HEK293 (cell line): ENCODE results near the gene EXD3.

Source experiments
- BCL11A ChIP-seq: fragments of 450-650 bp; formaldehyde crosslinking; IDR thresholded peaks from 2 replicates; pipeline ENCODE4 v1.5.1; 2016; ENCODE audit warnings: low read depth, missing biosample characterization, missing genetic modification characterization
- BCL11B ChIP-seq: fragments of 450-650 bp; formaldehyde crosslinking; IDR thresholded peaks from 2 replicates; pipeline ENCODE4 v1.5.1; 2016; ENCODE audit warnings: low read depth, missing biosample characterization, missing genetic modification characterization
- KLF16 ChIP-seq: fragments of 450-650 bp; formaldehyde crosslinking; IDR thresholded peaks from 2 replicates; pipeline ENCODE4 v1.5.1; 2017; ENCODE audit warnings: missing biosample characterization, missing genetic modification characterization
- KLF8 ChIP-seq: fragments of 450-650 bp; formaldehyde crosslinking; IDR thresholded peaks from 2 replicates; pipeline ENCODE4 v1.5.1; 2016; ENCODE audit warnings: missing biosample characterization, missing genetic modification characterization
- OVOL3 ChIP-seq: fragments of 450-650 bp; formaldehyde crosslinking; IDR thresholded peaks from 2 replicates; pipeline ENCODE4 v1.5.1; 2016; ENCODE audit warnings: missing biosample characterization, missing genetic modification characterization
- WT1 ChIP-seq: fragments of 450-650 bp; formaldehyde crosslinking; IDR thresholded peaks from 2 replicates; pipeline ENCODE4 v1.5.1; 2016; ENCODE audit warnings: missing biosample characterization, missing genetic modification characterization
- ZBTB17 ChIP-seq: fragments of 450-650 bp; formaldehyde crosslinking; IDR thresholded peaks from 2 replicates; pipeline ENCODE4 v1.5.1; 2016; ENCODE audit warnings: missing biosample characterization, missing genetic modification characterization
- ZNF214 ChIP-seq: fragments of 450-650 bp; formaldehyde crosslinking; IDR thresholded peaks from 2 replicates; pipeline ENCODE4 v1.5.1; 2017; ENCODE audit warnings: missing biosample characterization, mild to moderate bottlenecking, missing genetic modification characterization, borderline replicate concordance
- ZNF354C ChIP-seq: fragments of 450-650 bp; formaldehyde crosslinking; IDR thresholded peaks from 2 replicates; pipeline ENCODE4 v1.5.1; 2016; ENCODE audit warnings: missing biosample characterization, missing genetic modification characterization, low read depth, borderline replicate concordance
- ZNF404 ChIP-seq: fragments of 450-650 bp; formaldehyde crosslinking; IDR thresholded peaks from 2 replicates; pipeline ENCODE4 v1.5.1; 2017; ENCODE audit warnings: missing biosample characterization, missing genetic modification characterization
- ZNF600 ChIP-seq: fragments of 450-650 bp; formaldehyde crosslinking; IDR thresholded peaks from 2 replicates; pipeline ENCODE4 v1.5.1; 2016; ENCODE audit warnings: missing biosample characterization, missing genetic modification characterization
- TF ChIP-seq, protein P1 (sequence below): fragments of 450-650 bp; formaldehyde crosslinking; IDR thresholded peaks from 2 replicates; pipeline ENCODE4 v1.5.1; 2016; ENCODE audit warnings: missing biosample characterization, missing genetic modification characterization, borderline replicate concordance
- TF ChIP-seq, protein P2 (sequence below): fragments of 450-650 bp; formaldehyde crosslinking; IDR thresholded peaks from 2 replicates; pipeline ENCODE4 v1.5.0; 2017; ENCODE audit warnings: missing biosample characterization, missing genetic modification characterization, borderline replicate concordance
- TF ChIP-seq, protein P3 (sequence below): fragments of 450-650 bp; formaldehyde crosslinking; IDR thresholded peaks from 2 replicates; pipeline ENCODE4 v1.5.1; 2016; ENCODE audit warnings: missing biosample characterization, missing genetic modification characterization
- TF ChIP-seq, protein P4 (sequence below): fragments of 450-650 bp; formaldehyde crosslinking; IDR thresholded peaks from 2 replicates; pipeline ENCODE4 v1.5.1; 2016; ENCODE audit warnings: missing biosample characterization, missing genetic modification characterization
- TF ChIP-seq, protein P5 (sequence below): fragments of 450-650 bp; formaldehyde crosslinking; conservative IDR thresholded peaks from 2 replicates; pipeline ENCODE4 v1.5.1; 2016; ENCODE audit warnings: low read depth, missing biosample characterization, missing genetic modification characterization
- TF ChIP-seq, protein P6 (sequence below): fragments of 450-650 bp; formaldehyde crosslinking; IDR thresholded peaks from 2 replicates; pipeline ENCODE4 v1.5.1; 2016; ENCODE audit warnings: missing biosample characterization, missing genetic modification characterization

EXD3 gene

GRCh38 chr9:137308057-137308619 is 114.8 kb downstream of the EXD3 start (continued):
- TF ChIP-seq, protein P1, sequence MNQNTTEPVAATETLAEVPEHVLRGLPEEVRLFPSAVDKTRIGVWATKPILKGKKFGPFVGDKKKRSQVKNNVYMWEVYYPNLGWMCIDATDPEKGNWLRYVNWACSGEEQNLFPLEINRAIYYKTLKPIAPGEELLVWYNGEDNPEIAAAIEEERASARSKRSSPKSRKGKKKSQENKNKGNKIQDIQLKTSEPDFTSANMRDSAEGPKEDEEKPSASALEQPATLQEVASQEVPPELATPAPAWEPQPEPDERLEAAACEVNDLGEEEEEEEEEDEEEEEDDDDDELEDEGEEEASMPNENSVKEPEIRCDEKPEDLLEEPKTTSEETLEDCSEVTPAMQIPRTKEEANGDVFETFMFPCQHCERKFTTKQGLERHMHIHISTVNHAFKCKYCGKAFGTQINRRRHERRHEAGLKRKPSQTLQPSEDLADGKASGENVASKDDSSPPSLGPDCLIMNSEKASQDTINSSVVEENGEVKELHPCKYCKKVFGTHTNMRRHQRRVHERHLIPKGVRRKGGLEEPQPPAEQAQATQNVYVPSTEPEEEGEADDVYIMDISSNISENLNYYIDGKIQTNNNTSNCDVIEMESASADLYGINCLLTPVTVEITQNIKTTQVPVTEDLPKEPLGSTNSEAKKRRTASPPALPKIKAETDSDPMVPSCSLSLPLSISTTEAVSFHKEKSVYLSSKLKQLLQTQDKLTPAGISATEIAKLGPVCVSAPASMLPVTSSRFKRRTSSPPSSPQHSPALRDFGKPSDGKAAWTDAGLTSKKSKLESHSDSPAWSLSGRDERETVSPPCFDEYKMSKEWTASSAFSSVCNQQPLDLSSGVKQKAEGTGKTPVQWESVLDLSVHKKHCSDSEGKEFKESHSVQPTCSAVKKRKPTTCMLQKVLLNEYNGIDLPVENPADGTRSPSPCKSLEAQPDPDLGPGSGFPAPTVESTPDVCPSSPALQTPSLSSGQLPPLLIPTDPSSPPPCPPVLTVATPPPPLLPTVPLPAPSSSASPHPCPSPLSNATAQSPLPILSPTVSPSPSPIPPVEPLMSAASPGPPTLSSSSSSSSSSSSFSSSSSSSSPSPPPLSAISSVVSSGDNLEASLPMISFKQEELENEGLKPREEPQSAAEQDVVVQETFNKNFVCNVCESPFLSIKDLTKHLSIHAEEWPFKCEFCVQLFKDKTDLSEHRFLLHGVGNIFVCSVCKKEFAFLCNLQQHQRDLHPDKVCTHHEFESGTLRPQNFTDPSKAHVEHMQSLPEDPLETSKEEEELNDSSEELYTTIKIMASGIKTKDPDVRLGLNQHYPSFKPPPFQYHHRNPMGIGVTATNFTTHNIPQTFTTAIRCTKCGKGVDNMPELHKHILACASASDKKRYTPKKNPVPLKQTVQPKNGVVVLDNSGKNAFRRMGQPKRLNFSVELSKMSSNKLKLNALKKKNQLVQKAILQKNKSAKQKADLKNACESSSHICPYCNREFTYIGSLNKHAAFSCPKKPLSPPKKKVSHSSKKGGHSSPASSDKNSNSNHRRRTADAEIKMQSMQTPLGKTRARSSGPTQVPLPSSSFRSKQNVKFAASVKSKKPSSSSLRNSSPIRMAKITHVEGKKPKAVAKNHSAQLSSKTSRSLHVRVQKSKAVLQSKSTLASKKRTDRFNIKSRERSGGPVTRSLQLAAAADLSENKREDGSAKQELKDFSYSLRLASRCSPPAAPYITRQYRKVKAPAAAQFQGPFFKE (tag by site-specific recombination) = no peak
- TF ChIP-seq, protein P2, sequence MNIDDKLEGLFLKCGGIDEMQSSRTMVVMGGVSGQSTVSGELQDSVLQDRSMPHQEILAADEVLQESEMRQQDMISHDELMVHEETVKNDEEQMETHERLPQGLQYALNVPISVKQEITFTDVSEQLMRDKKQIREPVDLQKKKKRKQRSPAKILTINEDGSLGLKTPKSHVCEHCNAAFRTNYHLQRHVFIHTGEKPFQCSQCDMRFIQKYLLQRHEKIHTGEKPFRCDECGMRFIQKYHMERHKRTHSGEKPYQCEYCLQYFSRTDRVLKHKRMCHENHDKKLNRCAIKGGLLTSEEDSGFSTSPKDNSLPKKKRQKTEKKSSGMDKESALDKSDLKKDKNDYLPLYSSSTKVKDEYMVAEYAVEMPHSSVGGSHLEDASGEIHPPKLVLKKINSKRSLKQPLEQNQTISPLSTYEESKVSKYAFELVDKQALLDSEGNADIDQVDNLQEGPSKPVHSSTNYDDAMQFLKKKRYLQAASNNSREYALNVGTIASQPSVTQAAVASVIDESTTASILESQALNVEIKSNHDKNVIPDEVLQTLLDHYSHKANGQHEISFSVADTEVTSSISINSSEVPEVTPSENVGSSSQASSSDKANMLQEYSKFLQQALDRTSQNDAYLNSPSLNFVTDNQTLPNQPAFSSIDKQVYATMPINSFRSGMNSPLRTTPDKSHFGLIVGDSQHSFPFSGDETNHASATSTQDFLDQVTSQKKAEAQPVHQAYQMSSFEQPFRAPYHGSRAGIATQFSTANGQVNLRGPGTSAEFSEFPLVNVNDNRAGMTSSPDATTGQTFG (tag by site-specific recombination) = no peak
- TF ChIP-seq ZNF404 (tag by site-specific recombination) (no peak), BCL11B (peak; percentile 49; the same call in 1 of the 2 replicates), BCL11A (tag by site-specific recombination) (0 out of 2 replicates have a peak, but pooled peaks have one; percentile 9), ZNF354C (tag by site-specific recombination) (no peak), OVOL3 (tag by site-specific recombination) (no peak), KLF8 (no peak), ZNF600 (tag by site-specific recombination) (0 out of 2 replicates have a peak, but pooled peaks have one; percentile 15), WT1 (tag by site-specific recombination) (no peak), ZNF214 (tag by site-specific recombination) (no peak), KLF16 (tag by site-specific recombination) (no peak), ZBTB17 (tag by site-specific recombination) (no peak)
- TF ChIP-seq, protein P3, sequence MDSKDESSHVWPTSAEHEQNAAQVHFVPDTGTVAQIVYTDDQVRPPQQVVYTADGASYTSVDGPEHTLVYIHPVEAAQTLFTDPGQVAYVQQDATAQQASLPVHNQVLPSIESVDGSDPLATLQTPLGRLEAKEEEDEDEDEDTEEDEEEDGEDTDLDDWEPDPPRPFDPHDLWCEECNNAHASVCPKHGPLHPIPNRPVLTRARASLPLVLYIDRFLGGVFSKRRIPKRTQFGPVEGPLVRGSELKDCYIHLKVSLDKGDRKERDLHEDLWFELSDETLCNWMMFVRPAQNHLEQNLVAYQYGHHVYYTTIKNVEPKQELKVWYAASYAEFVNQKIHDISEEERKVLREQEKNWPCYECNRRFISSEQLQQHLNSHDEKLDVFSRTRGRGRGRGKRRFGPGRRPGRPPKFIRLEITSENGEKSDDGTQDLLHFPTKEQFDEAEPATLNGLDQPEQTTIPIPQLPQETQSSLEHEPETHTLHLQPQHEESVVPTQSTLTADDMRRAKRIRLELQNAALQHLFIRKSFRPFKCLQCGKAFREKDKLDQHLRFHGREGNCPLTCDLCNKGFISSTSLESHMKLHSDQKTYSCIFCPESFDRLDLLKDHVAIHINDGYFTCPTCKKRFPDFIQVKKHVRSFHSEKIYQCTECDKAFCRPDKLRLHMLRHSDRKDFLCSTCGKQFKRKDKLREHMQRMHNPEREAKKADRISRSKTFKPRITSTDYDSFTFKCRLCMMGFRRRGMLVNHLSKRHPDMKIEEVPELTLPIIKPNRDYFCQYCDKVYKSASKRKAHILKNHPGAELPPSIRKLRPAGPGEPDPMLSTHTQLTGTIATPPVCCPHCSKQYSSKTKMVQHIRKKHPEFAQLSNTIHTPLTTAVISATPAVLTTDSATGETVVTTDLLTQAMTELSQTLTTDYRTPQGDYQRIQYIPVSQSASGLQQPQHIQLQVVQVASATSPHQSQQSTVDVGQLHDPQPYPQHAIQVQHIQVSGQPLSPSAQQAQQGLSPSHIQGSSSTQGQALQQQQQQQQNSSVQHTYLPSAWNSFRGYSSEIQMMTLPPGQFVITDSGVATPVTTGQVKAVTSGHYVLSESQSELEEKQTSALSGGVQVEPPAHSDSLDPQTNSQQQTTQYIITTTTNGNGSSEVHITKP (tag by site-specific recombination) = 0 out of 2 replicates have a peak, but pooled peaks have one; percentile 23
- TF ChIP-seq, protein P4, sequence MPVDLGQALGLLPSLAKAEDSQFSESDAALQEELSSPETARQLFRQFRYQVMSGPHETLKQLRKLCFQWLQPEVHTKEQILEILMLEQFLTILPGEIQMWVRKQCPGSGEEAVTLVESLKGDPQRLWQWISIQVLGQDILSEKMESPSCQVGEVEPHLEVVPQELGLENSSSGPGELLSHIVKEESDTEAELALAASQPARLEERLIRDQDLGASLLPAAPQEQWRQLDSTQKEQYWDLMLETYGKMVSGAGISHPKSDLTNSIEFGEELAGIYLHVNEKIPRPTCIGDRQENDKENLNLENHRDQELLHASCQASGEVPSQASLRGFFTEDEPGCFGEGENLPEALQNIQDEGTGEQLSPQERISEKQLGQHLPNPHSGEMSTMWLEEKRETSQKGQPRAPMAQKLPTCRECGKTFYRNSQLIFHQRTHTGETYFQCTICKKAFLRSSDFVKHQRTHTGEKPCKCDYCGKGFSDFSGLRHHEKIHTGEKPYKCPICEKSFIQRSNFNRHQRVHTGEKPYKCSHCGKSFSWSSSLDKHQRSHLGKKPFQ (tag by site-specific recombination) = no peak
- TF ChIP-seq, protein P5, sequence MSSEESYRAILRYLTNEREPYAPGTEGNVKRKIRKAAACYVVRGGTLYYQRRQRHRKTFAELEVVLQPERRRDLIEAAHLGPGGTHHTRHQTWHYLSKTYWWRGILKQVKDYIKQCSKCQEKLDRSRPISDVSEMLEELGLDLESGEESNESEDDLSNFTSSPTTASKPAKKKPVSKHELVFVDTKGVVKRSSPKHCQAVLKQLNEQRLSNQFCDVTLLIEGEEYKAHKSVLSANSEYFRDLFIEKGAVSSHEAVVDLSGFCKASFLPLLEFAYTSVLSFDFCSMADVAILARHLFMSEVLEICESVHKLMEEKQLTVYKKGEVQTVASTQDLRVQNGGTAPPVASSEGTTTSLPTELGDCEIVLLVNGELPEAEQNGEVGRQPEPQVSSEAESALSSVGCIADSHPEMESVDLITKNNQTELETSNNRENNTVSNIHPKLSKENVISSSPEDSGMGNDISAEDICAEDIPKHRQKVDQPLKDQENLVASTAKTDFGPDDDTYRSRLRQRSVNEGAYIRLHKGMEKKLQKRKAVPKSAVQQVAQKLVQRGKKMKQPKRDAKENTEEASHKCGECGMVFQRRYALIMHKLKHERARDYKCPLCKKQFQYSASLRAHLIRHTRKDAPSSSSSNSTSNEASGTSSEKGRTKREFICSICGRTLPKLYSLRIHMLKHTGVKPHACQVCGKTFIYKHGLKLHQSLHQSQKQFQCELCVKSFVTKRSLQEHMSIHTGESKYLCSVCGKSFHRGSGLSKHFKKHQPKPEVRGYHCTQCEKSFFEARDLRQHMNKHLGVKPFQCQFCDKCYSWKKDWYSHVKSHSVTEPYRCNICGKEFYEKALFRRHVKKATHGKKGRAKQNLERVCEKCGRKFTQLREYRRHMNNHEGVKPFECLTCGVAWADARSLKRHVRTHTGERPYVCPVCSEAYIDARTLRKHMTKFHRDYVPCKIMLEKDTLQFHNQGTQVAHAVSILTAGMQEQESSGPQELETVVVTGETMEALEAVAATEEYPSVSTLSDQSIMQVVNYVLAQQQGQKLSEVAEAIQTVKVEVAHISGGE (tag by site-specific recombination) = no peak
- TF ChIP-seq, protein P6, sequence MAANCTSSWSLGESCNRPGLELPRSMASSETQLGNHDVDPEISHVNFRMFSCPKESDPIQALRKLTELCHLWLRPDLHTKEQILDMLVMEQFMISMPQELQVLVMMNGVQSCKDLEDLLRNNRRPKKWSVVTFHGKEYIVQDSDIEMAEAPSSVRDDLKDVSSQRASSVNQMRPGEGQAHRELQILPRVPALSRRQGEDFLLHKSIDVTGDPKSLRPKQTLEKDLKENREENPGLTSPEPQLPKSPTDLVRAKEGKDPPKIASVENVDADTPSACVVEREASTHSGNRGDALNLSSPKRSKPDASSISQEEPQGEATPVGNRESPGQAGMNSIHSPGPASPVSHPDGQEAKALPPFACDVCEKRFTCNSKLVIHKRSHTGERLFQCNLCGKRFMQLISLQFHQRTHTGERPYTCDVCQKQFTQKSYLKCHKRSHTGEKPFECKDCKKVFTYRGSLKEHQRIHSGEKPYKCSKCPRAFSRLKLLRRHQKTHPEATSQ (tag by site-specific recombination) = no peak
